Ramos (cell line): ENCODE results near the gene TECPR1.

ENCODE experiments used
- in situ Hi-C: fragments of 300-500 bp; cut with MboI; formaldehyde crosslinking; loops from one replicate; pipeline ENCODE4 v1.14.3; 2022; ENCODE audit warnings: low sequenced_read_pairs; ENCODE audit not compliant: unreplicated experiment

Gene TECPR1

DNA sequence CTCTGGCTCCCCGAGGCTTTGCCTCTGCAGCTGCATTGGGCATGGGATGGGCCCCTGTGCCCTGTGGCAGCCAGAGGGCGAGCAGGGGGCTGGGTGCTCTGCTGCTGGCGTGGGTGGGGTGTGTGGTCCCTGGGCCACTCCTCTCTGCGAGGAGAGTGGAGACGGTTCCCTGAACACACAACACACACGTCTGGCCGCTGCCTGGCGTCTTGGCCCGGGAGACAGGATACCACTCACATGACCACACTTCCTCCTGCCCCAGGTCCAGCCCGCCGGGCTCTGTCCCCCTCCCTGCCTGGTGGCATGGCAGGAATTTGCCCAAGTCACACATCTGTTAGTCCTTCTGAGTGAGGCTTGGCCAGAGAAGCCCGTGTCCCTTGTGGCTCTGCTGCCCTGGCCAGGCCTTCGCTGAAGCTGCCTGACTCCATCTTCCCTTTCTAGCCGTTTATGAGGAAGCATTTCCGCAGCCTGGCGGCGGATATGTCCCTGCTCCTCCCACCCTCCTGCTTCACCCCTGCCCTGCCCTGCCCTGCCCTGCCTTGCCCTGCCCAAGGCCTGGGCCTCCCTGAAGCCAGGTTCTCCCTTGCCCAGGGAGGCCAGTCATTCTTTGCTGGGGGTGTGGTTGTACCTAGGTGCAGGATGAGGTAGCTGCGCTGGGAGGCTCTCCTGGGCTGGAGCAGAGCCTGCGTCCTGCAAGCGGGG is 32.5 kb upstream of the TECPR1 start:
- in situ Hi-C loops: no loop called here

DNA sequence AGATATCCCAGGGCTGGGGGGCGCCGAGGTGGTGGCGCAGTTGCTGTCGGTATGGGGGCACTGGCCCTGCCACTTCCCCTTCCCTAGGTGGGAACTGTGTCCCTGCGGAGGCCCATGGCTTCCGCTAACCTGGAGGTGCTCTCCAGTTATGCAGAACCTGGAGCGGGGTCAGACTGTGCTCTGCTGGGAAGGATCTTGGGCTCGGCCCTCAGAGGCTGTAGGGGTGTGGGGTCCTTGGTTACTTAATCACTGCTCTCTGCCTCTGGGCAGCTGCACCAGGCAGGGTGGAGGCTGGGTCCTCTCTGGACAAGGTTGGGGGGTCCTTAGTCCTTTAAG is 31.8 kb upstream of the TECPR1 start:
- in situ Hi-C loops: no loop called here

DNA sequence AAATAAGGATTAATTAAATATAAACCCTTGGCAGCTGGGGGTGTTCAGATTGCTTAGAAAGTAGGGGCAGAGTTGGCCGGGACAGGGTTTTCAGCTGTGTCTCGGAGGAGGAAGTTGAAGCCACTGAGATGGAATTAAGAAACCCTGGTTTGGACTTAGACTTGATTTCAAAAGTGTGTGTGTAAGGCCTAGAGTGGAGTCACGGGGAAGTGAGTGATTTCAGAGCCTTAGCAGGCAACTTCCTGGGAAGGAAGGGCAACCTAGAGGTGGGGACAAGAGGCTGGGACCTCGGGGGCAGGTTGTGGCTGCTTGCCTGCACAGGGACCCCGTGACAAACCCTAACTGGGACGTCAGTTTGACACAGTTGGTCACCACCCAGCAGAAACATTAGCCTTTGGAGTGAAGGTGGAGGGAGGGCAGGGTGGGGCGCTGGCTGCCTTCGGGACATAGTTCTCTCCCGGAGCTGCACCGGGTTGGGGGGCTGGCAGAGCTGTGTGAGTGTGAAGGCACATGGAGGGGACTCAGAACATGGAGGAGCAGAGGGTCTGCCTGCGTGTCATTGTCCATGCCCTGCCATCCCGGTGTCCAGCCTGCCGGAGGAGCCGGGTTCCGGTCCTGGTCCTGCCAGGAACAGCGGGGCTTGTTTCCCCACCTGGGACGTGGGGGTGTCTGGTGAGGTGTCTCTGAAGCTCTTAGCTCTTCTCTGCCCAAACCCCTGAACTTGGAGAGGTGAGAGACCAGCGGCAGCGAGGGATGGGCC is 31.3 kb upstream of the TECPR1 start:
- in situ Hi-C loops: no loop called here

DNA sequence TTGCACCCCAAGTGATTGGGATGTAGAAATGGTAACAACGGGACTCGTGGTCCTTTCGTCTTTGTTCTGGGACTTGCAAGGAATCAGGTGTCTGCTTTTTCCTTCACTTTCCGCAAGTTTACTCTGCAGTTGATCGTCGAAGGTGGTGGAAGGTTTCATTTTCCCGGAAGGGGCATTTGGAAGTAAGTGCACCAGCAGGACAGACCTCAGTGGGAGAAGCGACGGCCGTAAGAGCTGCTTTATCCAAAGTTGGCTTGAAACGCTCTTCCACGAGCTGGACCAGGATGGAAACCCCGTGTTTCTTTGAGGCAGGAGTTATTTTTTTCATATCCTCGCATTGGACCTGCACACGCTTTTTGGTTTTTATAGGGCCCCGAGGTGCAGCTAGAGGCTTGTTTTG is 30.7 kb upstream of the TECPR1 start:
- in situ Hi-C loops: no loop called here

DNA sequence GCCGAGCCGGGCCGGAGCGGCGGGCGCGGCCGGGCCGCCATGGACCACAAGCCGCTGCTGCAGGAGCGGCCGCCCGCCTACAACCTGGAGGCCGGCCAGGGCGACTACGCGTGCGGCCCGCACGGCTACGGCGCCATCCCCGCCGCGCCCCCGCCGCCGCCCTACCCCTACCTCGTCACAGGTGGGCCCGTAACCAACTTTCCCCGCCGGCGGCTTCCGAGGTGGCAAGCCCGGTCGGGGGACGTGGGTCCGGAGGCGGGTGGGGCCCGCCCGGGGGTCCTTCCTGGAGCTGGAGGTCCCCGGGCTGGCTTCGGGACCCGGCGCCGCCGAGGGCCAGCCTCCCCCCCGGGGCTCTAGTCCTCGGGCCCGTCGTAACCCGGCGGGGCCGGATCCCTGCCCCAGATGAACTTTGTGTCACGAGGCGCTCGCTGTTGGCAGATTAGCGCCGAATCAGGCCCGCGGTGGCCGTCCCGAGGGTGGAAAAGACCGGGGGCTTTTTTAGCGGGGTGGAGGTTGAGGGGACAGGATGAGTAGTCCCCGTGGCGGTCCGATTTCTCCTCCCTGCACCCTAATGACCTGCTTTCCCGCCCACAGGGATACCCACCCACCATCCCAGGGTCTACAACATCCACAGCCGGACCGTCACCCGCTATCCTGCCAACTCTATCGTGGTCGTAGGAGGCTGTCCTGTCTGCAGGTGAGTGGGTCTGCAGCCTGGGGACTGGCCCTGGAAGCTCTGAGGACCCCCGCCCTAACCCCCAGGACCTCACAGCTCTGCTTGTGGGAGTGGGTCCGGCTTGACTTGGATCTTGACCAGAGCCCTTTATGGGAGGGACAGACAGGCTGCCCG is 29.9 kb upstream of the TECPR1 start:
- in situ Hi-C loops: no loop called here

DNA sequence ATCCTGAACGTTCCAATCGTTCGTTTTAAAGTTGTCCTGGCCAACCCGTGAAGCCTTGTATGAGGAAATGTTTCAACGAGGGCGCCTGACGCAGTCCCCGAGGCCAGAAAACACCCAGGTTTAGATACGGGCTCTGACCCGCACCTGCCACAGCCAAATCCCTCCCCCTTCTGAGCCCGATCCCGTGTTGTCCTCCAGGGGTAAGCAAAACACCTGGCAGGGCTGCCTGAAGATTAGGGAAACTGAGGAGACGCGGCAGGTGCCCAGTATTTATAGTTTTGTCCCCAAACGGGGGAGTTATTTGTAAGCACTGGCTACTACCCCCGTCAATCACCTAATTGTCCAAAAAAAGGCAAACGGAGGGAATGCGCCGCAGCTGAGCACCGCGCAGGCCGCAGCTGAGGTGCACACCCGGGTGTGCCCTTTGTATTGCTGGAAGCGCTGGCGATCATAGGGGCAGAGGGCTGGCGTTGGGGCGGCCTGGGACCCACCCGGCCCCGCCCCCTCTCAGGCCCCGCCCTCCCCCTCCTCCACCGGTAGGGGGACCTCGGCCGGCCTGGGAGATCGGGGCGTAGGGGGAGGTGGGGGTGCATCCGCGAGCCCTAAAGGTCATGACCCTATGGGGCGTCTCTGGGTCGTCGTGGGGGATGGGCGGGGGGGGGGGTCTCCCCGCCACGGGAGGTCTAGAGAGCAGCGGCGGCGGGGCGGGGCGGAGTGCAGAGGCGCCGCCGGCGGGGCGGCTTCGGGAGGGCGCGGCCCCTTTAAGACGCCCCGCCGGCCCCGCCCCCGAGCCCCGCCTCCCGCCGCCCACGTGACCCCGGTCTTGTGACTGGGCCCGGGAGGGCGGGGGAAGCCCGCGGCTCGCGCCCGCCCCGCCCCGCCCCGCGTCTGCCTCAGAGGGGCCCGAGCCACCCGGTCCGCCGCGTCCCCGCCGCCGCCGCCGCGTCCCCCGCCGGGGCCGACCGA is 29.0 kb upstream of the TECPR1 start, which contains the start of gene BRI3:
BRI3 (plus strand) TSS at position 896 of the 966 bp plus-strand sequence. CDS start 110 bp downstream, outside the sequence.
- in situ Hi-C loops: no loop called here

DNA sequence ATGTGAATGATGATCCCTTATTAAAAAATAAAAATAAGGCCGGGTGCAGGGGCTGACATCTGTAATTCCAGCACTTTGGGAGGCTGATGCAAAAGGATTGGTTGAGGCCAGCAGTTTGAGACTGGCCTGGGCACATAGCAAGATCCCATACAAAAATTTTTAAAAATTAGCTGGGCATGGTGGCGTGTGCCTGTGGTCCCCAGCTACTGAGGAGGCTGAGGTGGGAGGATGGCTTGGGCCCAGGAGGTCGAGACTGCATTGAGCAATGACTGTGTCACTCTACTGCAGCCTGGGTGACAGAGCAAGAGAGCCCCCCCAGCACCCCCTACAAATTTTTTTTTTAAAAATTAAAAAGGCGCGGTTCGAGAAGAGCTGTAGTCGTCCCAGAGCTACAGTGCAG is 28.3 kb upstream of the TECPR1 start:
- in situ Hi-C loops: no loop called here

DNA sequence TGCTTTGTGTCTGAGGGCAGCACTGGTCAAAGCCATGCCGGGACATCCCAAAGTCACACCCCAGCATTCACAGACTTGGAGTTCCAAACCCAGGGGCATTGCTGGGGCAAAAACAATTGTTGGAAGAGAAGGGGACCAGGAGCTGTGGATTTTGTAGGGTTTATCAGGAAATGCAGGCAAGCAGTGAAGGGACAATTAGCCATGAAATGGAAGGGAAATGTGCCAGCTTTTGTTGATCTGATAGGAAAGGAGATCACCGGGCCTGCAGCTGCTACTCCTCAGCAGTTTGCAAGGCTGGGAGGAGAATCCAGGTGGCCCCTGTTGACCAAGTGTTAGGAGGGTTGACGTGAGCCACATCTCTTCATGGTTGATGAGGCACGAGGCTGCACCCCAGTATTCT is 26.9 kb upstream of the TECPR1 start:
- in situ Hi-C loops: no loop called here

DNA sequence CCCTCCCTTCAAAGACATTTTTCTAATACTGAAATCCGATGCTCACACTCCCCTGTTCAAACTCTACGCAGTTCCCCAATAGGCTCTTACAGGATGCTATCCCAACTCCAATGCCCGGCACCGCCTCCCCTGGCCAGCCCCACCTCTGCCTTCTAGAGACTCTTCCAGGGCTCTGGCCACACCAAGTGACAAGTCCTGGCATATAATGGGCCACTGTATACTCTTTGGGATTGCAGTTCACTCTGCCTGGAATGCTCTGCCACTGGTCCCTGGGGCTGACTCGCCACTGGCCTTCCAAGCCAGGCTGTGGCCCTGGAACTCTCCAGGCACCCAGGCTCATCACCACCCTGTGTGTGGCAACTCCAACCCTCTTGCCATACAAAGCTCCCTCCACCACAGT is 26.4 kb upstream of the TECPR1 start:
- in situ Hi-C loops: no loop called here

DNA sequence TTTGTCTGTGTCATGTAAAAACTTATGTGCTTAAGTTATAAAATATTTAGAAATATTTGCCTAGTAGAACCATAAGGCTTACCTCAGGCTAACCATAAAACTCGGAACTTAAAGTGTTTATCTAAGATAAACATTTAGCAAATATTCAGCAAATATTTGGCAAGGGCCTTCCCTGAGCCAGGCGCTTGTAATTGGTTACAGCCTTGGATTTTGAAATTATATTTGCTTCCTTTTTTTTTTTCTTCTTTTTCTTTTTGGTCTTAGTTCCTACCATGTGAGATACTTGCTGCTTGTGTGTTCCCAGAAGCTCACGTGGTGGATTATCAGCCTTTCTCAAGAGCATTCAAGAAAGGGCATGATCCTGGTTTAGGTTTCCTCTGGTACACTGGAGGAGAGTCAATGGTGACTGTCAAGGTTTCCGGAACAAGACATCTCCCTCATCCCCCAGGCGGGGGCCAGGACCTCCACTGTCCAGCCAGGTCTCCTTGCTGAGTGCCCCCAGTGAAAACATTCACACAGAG is 24.3 kb upstream of the TECPR1 start:
- in situ Hi-C loops: no loop called here

DNA sequence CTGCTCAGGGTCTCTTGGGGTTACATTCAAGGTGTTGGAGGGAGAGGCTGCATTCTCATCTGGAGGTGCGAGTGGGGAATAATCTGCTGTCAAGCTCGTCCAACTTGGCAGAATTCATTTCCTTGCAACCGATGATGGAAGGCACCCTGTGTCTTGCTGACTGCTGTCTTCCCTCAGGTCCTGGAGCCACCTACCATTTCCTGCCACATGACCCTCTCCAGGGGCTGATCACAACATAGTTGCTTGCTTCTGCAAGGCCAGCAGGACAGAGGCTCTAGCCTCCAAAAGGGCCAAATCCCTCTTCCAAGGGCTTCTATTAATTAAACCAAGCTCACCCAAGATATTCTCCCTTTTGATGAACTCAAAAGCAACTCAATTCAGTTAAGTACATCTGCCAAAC is 15.3 kb upstream of the TECPR1 start:
- in situ Hi-C loops: no loop called here

DNA sequence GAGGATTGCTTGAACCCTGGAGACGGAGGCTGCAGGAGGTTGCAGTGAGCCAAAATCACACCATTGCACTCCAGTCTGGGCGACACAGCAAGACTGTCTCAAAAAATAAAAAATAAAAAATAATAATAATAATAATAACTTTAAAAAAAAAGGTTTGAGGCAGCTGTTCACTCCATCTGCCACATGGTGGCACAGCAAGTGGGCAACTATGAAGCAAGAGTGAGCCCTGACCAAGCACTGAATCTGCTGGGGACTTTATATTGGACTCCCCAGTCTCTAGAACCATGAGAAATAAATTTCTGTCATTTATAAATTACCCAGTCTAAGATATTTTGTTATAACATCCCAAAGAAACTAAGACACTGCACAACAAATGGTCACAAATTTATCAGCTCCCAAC is 14.8 kb upstream of the TECPR1 start:
- in situ Hi-C loops: no loop called here

DNA sequence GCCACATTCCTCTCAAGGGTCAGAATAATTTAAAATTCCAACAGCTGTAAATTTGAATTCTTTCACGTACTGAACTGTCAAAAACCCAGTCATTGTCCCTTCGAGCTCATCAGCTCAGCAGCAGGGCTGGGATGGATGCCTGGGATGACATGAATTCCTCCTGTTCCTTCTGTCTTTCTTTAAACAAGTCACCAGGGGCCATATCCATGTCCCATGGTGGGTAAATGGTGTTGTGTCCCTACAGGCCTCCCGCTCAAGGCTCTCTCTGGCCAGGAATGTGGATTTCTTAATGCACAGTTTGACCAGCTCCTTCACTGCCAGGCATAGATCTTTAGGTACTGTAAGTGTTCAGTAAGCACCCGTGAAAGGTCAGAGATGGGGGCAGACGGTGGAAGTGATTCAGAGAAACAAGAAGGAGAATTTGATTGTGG is 13.8 kb upstream of the TECPR1 start:
- in situ Hi-C loops: no loop called here

DNA sequence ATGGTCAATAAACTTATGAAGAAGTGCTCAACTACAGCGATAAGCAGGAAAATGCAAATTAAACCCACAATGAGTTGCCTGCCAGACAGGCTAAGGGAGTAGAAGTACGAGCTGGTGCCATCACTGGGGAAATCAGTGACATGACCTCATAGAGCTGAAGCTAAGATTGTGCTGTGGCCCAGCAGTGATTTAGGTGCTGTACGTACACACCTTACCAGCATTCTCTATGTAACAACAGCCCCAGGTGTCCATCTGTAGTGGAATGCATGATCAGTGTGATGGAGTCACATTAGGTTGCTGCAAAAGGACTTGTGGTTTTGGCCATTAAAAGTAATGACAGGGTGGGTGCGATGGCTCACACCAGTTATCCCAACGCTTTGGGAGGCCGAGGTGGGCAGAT is 5.7 kb upstream of the TECPR1 start:
- in situ Hi-C loops: no loop called here

DNA sequence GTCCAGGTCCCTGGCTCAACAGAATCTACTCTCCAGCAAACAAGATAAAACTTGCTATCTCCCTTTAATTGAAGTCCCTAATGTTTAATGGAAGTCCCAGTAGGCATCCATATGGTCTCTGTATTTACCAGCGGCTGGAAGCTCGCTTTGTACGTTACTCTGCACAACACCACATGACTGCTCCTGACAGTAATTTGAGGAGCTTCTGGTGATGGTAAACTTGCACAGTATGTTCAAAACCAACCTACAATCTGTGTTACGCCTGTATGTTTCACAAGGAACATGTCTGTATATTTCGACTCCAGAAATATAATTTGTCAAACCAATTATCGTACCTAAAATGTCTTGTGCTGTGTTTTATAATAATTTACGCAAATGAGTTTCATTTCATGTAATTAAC is 4.4 kb upstream of the TECPR1 start:
- in situ Hi-C loops: no loop called here

DNA sequence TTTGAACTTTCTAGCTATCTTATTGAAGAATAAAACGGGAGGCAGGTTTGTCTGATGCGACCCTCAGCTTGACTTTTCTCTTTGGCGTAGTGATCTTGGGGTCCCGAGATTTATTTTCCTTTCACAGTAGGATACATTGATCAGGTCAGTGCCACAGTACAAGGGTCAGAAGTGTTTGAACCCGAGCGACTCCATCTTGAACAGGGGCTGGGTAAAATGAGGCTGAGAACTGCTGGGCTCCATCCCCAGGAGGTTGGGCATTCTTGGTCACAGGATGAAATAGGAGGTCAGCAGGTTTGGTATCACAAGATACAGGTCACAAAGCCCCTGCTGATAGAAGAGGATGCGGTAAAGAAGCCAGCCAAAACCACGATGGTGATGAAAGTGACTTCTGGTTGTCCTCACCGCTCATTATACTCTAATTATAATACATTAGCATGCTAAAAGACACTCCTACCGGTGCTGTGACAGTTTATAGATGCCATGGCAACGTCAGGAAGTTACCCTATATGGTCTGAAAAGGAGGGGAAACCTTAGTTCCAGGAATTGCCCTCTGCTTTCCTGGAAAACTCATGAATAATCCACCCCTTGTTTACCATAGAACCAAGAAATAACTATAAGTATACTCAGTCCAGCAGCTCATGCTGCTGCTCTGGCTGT is 3.0 kb upstream of the TECPR1 start:
- in situ Hi-C loops: no loop called here

DNA sequence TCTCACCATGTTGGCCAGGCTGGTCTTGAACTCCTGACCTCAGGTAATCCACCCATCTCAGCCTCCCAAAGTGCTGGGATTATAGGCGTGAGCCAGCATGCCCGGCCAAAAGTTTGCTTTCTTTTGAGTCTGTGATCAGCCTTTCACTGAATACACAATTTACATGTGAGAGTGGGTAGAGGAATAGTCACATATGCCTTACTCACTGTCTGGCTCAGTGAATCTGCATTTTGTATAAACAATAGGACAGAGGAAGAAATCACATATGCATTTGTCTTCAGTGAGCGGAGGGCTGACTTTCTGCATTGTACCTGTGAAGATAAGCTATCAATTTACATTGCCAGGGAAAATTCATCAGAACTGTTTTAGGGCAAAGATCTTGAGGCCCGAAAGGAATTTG is 2.5 kb upstream of the TECPR1 start:
- in situ Hi-C loops: no loop called here

DNA sequence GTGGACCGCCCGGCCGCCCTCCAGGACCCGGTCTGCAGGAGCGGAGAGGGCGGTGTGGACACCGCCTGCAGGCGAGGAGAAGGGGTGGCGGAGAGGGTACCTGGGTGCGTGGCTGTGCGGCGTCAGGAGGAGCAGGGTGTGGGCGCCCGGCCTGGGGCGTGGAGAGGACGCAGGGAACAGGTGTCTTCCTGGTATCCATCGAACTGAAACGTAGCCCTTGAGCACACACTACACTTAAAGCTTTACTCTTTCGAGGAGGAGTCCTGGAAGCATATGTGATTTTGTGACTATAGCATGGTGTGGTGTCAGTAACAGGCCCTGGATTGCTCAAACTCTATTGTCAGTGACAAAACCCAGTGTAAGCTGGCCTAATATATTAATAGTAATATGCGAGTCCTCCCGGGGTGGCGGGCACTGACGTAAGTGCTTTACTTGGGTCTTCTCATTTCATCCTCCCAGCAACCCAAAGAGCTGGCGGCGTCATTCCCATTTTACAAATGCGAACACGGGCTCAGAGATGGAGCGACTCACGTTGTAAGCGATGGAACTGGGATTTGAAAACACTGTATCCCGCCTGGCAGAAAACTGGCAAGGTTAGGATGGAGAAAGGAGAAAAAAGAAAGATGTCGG is 508 bp upstream of the TECPR1 start:
- in situ Hi-C loops: no loop called here

DNA sequence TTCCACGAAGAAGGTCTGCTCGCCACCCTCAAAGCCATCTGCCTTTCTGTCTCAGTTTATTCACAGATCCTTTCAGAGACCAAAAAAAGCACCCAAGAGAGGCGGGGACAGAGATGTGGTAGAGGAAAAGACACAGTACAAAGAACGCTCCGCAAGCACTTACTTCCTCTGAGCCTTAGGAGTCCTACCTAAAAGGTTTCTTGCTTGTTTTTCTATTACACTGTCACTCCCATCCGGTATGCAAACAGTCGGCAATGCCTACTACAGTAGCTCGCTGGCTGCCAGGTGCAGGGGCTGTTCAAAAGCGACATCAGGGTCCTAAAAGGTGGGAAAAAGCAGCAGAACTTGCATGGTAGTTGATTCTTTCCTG is 816 bp downstream of the TECPR1 start:
- in situ Hi-C loops: no loop called here
